Activated naive CD8-positive, alpha-beta T cell treated with anti-CD3 and anti-CD28 coated beads, Interleukin-2, amount 10 ng/mL, durations not matched to agents 7 days and 5 days (primary cell): Measurements from ENCODE around the gene CYSTM1. TPM values are rescaled to one million over a fixed set of nuclear protein-coding genes. Genes with fewer than 3 reads are reported as not detected.

Experiments
- ATAC-seq: fragments of 150-1000 bp; cut with Tn5 transposase; one replicate; pipeline ENCODE4 v1.10.0; 2021; ENCODE audit warnings: low read depth, moderate library complexity
- POLR2A ChIA-PET: fragments of 350-600 bp; sonication (Branson Sonifier 250); formaldehyde crosslinking; loops from one replicate; lab custom pipeline; 2021; ENCODE audit warnings: antibody characterized with exemption; lab: Charles Lee
- DNase-seq: peaks from one replicate; pipeline ENCODE4 v3.0.0; 2021
- H3K27ac Mint-ChIP-seq: one replicate; pipeline ENCODE4 v1.8.0; 2022; ENCODE audit warnings: mild to moderate bottlenecking, mixed read lengths
- H3K27me3 Mint-ChIP-seq: one replicate; pipeline ENCODE4 v1.8.0; 2022; ENCODE audit warnings: mild to moderate bottlenecking, moderate library complexity, mixed read lengths
- H3K36me3 Mint-ChIP-seq: one replicate; pipeline ENCODE4 v1.8.0; 2021; ENCODE audit warnings: mild to moderate bottlenecking, mixed read lengths
- H3K4me1 Mint-ChIP-seq: one replicate; pipeline ENCODE4 v1.8.0; 2021; ENCODE audit warnings: mixed read lengths
- H3K4me3 Mint-ChIP-seq: one replicate; pipeline ENCODE4 v1.8.0; 2022; ENCODE audit warnings: mild to moderate bottlenecking, moderate library complexity, mixed read lengths
- H3K9me3 Mint-ChIP-seq: one replicate; pipeline ENCODE4 v1.8.0; 2021; ENCODE audit warnings: mixed read lengths
- total RNA-seq, 2 experiments: library from RNA; stranded (reverse); gene quantifications; one replicate each; pipeline ENCODE4 v1.2.3, GENCODE V29; 2021

The CYSTM1 gene
- total RNA-seq, 2 experiments from 2014 or later, result 12.1 to 13.5 TPM

DNA sequence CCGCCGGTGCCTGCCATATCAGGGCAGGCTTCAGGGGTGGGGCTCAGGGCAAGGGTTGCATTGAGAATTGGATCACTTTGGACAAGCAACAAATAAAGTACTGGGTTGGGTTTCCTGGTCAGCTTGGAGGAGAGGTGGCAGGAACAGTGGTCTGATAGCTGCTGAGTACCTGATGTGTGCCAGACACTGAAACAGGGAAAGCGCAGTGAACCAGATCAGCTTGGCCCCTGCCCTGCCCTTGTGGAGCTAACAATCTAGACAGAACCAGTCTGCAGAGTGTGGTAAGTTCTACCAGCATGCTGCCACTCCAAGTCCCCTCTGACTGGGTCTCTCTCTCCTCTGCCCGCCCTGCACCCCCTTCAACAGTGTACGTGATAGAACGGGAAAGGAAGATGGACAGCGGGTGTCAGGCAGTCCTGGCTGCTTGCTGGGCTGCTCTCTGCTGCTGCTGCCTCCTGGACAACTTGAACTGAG lies 53.4 kb downstream of the CYSTM1 start:
- no peaks in the 10 kb centered on the region for H3K4me1 Mint-ChIP-seq
- no peaks in the 10 kb centered on the region for H3K9me3 Mint-ChIP-seq
- H3K27me3 Mint-ChIP-seq, result no peaks in the 10 kb centered on the region
- DNase-seq (no peak), ATAC-seq (no peak)
- POLR2A ChIA-PET, result no interaction called here
- H3K36me3 Mint-ChIP-seq, result no peaks in the 10 kb centered on the region
- H3K27ac Mint-ChIP-seq, result no peak overlapping the region
- H3K4me3 Mint-ChIP-seq, result no peak overlapping the region

DNA sequence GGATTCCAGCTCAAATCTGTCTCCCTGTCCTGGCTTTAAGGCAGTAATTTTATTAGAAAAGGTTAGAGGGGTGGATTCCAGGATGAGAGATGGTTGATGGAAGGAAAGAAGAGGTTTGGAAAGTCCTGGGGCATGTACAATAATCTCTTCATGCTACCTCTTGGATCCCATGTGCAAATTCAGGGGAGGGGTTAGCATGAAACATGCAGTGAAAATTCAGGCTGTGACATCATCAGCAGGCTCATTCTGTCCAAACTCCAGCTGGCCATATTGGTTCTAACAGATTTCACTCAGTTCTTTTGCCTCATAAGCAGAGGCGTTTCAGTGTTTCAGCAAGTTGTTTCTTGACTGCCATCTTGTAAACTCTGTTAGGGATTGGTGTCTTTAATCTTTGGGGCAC lies 55.4 kb downstream of the CYSTM1 start:
- H3K27ac Mint-ChIP-seq, result no peak overlapping the region
- no peak for ATAC-seq
- no peak for DNase-seq
- POLR2A ChIA-PET, result no interaction called here
- H3K9me3 Mint-ChIP-seq, result no peaks in the 10 kb centered on the region
- H3K4me1 Mint-ChIP-seq, result no peaks in the 10 kb centered on the region
- H3K36me3 Mint-ChIP-seq, result no peaks in the 10 kb centered on the region
- peaks cover 3% of the 10 kb centered on the region for H3K27me3 Mint-ChIP-seq
- H3K4me3 Mint-ChIP-seq, result no peak overlapping the region

DNA sequence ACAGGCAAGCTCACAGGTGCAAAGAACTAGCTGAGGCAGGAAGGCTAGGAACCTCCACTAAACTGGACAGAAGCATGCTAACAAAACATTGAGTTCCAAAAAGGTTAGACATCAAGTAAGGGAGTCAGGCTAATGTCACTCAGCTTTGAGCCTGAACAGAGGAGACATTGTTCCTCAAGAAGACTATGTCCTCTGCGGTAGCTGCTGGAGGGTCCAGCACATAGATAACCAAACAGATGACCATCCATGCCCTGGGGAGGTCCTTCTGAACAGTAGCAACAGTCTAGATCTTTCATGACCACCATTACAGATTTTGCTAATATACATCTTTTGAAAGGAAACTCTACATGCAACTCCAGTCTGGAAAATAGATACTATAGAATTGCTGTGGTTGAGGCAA lies 57.7 kb downstream of the CYSTM1 start:
- Mint-ChIP-seq H3K27me3 (peaks cover 3% of the 10 kb centered on the region), H3K27ac (no peak overlapping the region), H3K4me3 (no peak overlapping the region), H3K9me3 (no peaks in the 10 kb centered on the region), H3K36me3 (no peaks in the 10 kb centered on the region), H3K4me1 (no peaks in the 10 kb centered on the region)
- ATAC-seq, result no peak
- DNase-seq, result no peak
- POLR2A ChIA-PET, result no interaction called here

DNA sequence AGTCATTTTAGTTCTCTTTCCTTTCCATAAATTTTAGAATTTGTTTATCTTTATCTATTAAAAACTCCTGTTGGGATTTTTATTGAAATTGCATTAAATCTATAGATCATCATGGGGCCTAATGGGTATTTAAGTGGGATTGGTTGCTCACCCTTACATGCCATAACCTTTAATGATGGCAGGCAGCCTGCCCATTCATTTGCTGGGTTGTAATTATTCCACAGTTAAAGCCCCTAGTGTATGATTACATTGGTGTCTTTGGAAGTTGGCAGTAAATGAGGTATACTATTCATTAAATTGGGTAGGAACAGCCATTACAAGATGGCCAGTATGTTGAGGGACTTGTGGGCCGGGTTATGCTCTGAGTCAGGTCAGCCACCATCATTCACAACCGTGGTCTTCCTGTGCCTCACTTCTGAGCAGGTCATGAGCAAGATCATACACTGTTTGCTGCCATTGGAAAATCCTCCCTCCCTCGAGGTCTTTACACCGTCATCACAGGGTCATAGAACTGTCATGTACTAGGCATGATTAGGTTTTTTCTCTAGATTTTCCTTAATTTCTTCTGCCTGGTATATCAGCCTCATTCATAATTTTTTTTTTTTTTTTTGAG lies 59.5 kb downstream of the CYSTM1 start:
- Mint-ChIP-seq H3K4me1 (no peaks in the 10 kb centered on the region), H3K4me3 (no peak overlapping the region), H3K27me3 (peaks cover 3% of the 10 kb centered on the region), H3K27ac (no peak overlapping the region), H3K36me3 (no peaks in the 10 kb centered on the region), H3K9me3 (no peaks in the 10 kb centered on the region)
- ATAC-seq (no peak), DNase-seq (no peak)
- POLR2A ChIA-PET, result no interaction called here

DNA sequence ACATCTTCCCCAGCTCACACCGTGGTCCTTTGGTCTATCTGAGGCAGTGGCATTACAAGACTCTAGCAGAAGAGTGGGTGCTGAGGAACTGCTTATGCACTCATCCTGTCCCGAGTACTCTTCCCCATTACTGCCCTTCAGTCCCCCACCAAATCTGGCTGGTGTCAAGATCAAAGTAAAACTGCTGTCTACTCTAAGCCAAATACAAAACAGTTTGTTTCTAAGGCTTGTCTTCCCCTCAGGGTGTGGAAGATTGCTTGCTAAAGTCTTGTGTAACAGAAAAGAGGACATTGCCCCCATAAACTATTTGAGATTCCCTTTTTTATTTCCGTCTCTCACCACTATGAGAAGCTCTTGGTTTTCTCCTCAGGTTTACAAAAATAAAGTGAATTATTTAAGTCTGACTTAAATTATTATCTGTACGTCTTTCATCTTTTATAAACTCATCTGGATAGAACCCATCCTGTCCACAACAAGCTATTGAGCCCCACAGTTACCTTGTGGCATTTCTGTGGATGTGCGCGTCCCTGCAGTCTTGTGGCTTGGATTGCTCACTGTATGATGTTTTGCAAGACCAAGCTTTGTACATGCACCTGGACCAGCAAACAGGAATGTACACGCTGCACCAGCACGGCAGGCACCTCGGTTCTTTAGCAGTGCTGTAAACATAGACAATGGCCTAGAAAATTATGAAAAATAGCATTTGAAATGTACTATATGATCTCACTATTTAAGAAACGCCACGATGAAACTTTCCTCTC lies 61.0 kb downstream of the CYSTM1 start:
- Mint-ChIP-seq H3K27ac (no peak overlapping the region), H3K4me3 (no peak overlapping the region), H3K36me3 (no peaks in the 10 kb centered on the region), H3K9me3 (no peaks in the 10 kb centered on the region), H3K4me1 (no peaks in the 10 kb centered on the region), H3K27me3 (peaks cover 3% of the 10 kb centered on the region)
- POLR2A ChIA-PET, result no interaction called here
- no peak for ATAC-seq
- DNase-seq, result no peak

DNA sequence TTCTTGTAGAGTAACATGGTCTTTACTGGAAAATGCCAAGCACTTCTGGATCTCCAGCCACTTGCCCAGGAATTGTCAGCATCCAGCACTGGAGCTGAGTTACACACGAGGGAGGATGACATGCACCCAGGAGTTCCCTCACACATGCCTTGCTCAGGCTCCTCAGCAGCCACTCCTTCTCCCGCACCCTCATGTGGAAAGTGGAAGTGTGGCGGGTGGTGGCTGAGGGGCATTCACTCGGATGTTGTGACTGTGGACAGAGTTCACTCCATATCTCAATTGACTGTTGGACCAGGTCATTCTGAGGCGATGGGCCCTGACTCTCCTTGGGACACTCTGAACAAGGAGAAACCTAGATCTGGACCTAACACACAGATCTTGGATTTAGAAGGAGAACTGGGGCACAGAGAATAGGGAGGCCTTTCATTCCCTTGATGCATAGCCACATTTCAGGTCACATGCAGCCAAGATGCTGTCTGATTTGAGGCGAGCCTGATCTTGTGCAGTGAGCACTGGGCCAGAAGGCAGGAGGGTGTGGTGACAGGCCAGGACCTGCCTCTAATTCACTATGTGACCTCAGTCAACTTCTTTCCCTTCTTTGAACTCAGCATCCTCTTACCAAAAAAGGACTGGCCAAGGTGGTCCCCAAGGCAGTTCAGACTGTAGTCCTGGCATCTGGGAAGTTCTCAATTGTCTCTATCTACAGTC lies 62.1 kb downstream of the CYSTM1 start:
- POLR2A ChIA-PET, result no interaction called here
- no peaks in the 10 kb centered on the region for H3K36me3 Mint-ChIP-seq
- no peak for DNase-seq
- no peak overlapping the region for H3K27ac Mint-ChIP-seq
- peaks cover 3% of the 10 kb centered on the region for H3K27me3 Mint-ChIP-seq
- no peak for ATAC-seq
- H3K4me3 Mint-ChIP-seq, result no peak overlapping the region
- no peaks in the 10 kb centered on the region for H3K9me3 Mint-ChIP-seq
- H3K4me1 Mint-ChIP-seq, result no peaks in the 10 kb centered on the region

DNA sequence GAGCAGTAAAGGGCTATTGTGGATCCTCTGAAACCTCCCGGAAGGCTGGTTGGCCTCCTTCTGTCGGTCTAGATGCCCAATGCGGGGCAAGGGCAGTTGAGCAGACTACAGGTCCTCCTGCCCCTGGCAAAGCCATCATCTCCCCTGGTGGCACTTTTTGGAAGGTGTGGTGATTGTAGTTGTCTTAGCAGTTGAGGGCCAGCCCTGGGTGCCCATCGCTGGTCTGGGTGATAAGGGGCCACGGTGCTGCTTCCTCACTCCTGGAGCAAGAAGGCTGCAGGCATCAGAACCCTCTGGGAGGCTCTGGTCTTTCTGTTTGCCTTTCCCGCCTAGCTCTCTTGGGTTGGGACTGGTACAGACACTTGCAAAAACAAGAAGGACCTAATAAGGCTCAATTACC lies 63.8 kb downstream of the CYSTM1 start:
- no peak overlapping the region for H3K4me3 Mint-ChIP-seq
- ATAC-seq (no peak), DNase-seq (no peak)
- no peaks in the 10 kb centered on the region for H3K9me3 Mint-ChIP-seq
- POLR2A ChIA-PET, result no interaction called here
- no peak overlapping the region for H3K27ac Mint-ChIP-seq
- no peaks in the 10 kb centered on the region for H3K4me1 Mint-ChIP-seq
- peaks cover under 1% of the 10 kb centered on the region for H3K27me3 Mint-ChIP-seq
- no peaks in the 10 kb centered on the region for H3K36me3 Mint-ChIP-seq

DNA sequence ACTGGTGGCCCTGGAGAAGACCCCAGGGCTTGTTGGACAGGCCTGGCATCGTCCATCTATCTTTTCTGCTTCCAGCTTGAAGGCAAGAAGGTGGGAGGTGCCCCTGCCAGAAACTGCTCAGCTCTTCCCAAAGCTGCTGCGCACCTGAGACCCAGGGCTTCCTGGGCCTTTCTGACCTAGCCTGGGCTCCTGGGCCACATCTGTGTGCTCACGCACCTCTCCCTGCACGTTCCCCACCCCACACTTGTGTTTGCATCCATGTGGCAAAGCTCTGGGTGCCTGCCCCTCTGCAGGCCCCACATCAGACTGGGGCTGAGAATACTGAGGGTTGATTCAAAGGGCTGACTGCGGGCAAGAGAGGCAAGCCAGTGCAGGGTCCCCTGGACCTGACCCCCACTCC lies 64.5 kb downstream of the CYSTM1 start:
- ATAC-seq (no peak), DNase-seq (no peak)
- peaks cover 2% of the 10 kb centered on the region for H3K4me1 Mint-ChIP-seq
- peaks cover 2% of the 10 kb centered on the region for H3K36me3 Mint-ChIP-seq
- no peak overlapping the region for H3K27ac Mint-ChIP-seq
- no peaks in the 10 kb centered on the region for H3K9me3 Mint-ChIP-seq
- no peaks in the 10 kb centered on the region for H3K27me3 Mint-ChIP-seq
- H3K4me3 Mint-ChIP-seq, result no peak overlapping the region
- POLR2A ChIA-PET, result interaction anchor here (0.6 to 1.0 kb wide), 2 partner anchors 124 to 486 kb away, joined by 3 to 4 read pairs; no protein-coding TSS in a partner anchor

DNA sequence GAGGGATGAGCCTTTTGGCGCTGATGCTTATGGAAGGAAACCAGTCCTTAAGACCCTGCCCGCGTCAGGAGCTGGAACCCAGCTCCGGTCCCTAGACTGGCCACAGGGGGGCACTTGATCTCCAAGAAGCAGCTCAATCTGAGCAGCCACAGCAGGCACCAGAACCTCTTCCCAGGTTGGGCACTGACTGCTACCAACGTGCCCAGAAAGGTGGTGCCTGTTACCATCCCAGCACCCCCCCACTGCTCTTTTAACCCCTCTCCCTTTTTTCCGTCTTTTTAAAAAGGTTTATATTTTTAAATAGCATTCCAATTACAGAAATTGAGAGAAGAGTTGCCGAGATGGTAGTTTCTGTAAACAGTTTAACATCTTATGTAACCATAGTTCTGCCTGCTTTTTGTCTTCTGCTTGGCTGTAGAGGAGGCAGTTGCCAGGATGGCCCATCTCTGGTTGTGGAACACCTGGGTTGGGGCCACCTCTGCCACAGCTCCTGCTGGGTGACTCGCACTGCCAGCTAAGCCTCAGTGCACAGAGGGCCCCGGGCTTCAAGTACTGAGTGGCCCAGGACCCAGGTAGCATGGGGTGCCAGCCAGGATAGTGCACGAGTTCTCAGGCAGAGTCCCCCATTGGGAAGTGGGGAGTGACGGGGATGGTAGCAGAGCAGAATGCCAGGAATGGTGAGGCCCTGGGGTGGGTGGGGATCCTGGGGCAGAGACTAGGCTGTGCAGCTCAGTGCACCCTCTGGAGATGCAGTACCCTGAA lies 65.1 kb downstream of the CYSTM1 start:
- H3K4me1 Mint-ChIP-seq, result peaks cover 8% of the 10 kb centered on the region
- H3K36me3 Mint-ChIP-seq, result peaks cover 5% of the 10 kb centered on the region
- DNase-seq (peak; percentile 68), ATAC-seq (peak; percentile 76)
- H3K9me3 Mint-ChIP-seq, result no peaks in the 10 kb centered on the region
- H3K27me3 Mint-ChIP-seq, result no peaks in the 10 kb centered on the region
- POLR2A ChIA-PET, result interaction anchor here (0.6 to 1.0 kb wide), 2 partner anchors 123 to 486 kb away, joined by 3 to 4 read pairs; no protein-coding TSS in a partner anchor
- no peak overlapping the region for H3K4me3 Mint-ChIP-seq
- no peak overlapping the region for H3K27ac Mint-ChIP-seq

DNA sequence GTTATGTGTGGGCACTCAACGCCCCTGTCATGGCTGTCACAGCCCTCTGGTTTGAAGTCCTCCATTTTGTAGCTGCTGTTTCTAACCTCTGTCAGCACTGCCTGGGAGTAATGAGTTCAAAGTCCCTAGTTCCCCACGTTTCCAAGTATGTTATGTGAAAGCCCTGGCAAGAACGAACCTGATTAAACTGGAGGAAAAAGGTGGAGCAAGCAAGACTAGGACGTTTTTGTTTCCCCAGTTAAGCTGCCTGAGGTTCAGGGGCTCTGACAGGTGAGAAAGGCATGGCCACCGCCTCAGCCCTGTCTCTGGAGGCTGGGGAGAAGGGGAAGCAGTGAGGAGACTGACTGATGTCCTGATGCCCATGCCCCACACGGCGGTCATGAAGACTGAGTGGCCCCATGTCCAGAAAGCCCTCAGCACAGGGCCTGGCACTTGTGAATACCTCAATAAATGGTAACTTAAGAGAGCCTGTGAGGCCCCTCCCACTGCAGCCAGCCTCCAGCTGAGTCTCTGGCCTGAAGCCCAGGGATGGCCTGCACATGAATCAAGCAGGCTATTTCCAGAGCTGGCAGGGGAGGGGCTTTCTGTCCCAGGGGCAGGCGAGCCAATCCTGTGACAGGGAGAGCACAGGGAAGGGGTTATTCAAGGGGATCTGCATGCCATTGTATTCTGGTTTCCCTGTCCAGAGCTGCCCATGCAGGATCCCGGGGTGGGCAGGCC lies 66.2 kb downstream of the CYSTM1 start:
- Mint-ChIP-seq H3K27me3 (no peaks in the 10 kb centered on the region), H3K4me1 (peaks cover 17% of the 10 kb centered on the region), H3K36me3 (peaks cover 5% of the 10 kb centered on the region), H3K9me3 (no peaks in the 10 kb centered on the region), H3K27ac (no peak overlapping the region), H3K4me3 (no peak overlapping the region)
- DNase-seq (no peak), ATAC-seq (no peak)
- POLR2A ChIA-PET, result interaction anchor here (0.6 kb wide), 1 partner anchor 103 kb away, joined by 3 read pairs; no protein-coding TSS in a partner anchor

DNA sequence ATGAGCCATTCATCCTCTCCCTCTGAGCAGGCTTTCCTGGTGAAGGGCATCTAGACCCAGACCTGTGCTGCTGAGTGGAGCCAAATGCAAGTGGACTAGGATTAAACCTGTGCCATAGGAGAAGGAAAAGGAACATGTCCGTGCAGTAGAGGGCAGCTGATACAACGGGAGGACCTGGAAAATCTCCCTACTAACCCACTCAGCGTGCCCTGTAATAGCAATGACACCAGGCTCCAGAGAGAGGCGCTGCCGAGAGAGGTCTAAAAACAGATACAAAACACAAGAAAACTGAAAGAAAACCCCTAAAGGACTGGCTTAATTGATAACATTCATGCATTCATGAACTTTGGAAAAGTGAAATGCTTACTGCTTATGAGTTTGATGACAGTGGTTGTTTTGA lies 67.1 kb downstream of the CYSTM1 start:
- no peak overlapping the region for H3K27ac Mint-ChIP-seq

DNA sequence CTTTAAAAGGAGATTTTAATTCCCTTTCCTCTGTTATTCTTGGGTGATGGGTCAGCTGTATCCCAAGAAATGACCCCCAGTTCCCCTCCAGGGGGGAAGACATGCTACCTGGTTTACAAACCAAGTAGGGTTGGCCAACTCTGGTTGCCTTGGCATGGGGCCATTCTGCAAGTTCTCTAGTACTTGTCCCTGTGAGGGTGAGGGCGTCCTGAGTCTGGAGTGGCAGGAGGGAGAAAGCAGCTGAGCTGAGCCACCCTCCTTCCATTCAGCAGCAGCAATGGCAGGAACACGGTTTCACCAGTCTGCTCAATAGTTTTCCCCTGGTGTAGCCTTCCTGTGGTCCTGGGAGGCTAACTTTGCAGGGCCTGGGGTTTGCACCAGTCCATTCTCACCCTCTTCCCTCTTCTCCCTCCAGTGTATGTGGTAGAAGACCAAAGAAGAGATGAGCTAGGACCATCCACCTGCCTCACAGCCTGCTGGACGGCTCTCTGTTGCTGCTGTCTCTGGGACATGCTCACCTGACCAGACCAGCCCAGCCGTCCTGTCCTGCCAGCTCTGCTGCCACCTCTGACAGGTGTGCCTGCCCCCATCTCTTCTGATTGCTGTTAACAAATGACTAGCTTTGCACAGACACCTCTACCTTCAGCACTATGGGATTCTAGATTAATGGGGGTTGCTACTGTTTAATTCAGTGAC lies 68.0 kb downstream of the CYSTM1 start:
- Mint-ChIP-seq H3K36me3 (peaks cover 5% of the 10 kb centered on the region), H3K4me3 (no peak overlapping the region), H3K27me3 (no peaks in the 10 kb centered on the region), H3K4me1 (peaks cover 29% of the 10 kb centered on the region), H3K9me3 (no peaks in the 10 kb centered on the region), H3K27ac (no peak overlapping the region)
- DNase-seq (no peak), ATAC-seq (no peak)
- POLR2A ChIA-PET, result interaction anchor here (0.7 to 2.4 kb wide), 4 partner anchors 98 to 109 kb away, joined by 3 to 18 read pairs (median 4); no protein-coding TSS in a partner anchor

More for the DNA sequence above, 67.1 kb downstream of the CYSTM1 start:
- no peak for DNase-seq
- peaks cover 5% of the 10 kb centered on the region for H3K36me3 Mint-ChIP-seq
- H3K9me3 Mint-ChIP-seq, result no peaks in the 10 kb centered on the region
- no peak for ATAC-seq
- no peak overlapping the region for H3K4me3 Mint-ChIP-seq
- H3K4me1 Mint-ChIP-seq, result peaks cover 25% of the 10 kb centered on the region
- POLR2A ChIA-PET, result interaction anchor here (0.7 kb wide), 1 partner anchor 99 kb away, joined by 3 read pairs; no protein-coding TSS in a partner anchor
- no peaks in the 10 kb centered on the region for H3K27me3 Mint-ChIP-seq
